ENCODE data around the gene C1orf159.
"Not testable (repeated sequence)": the region's sequence is repeated elsewhere in the genome, so short reads cannot be mapped to it uniquely, and the experiment has no call there.

Gene C1orf159

DNA sequence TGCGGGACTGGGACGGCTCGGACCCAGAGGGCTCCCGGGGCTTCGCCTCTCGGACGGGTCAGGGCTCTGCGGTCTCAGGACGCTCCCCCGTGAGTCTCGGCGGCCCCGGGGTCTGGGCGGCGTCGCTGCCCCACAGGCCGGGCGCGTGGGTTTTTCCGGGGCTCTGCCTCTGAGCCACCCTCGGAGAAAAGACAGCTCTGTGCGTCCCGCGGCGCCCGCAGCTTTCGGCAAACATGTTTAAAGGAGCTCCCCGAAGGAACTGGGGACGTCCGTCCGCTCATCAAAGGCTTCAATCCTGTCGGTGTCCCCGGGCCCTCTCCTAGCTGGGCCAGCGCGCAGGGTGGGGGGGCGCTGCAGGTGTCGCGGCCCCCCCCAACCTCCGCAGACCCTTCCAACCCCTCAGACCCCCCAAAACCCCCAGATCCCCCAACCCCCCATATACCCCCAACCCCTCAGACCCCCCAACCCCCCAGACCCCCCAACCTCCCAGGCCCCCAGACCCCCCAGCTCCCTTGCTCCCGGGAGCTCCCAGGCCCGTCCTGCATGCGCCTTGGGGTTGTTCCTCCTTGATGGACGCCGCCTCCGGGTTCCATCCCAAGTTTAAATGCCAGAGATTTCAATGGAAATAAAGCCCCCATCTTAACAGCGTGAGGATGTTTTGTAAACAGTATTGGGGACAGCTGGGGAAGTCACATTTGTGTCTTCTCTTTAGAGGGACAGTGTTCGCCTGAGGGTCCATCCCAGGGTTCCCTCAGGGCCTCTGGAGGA is 996 bp upstream of the C1orf159 start:
- DNase-seq = no peak

DNA sequence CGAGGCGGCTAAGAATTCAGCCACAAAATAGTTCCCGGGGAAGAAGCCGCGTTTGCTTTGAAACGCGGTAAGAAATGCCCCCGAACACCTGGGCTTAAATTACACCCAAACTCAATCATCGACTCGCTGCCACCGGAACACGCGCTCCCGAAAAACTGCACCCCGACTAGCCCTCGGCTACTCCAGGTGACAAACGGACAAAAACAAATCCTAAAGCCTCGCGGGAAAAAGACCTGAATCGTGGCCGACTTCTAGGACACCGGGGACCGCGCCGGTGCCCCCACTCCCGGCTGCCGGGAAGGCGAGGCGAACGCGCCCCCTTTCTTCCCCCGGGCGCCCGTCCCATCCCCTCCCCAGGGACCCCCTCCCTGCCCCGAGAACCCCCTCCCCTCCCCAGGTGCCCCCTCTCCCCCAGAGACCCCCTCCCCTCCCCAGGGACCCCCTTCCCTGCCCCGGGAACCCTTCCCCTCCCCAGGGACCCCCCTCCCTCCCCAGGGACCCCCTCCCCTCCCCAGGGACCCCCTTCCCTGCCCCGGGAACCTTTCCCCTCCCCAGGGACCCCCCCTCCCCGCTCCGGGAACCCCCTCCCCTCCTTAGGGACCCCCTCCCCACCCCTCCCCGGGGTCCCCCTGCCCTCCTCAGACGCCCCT is 628 bp downstream of the C1orf159 start:
- no peak for DNase-seq

DNA sequence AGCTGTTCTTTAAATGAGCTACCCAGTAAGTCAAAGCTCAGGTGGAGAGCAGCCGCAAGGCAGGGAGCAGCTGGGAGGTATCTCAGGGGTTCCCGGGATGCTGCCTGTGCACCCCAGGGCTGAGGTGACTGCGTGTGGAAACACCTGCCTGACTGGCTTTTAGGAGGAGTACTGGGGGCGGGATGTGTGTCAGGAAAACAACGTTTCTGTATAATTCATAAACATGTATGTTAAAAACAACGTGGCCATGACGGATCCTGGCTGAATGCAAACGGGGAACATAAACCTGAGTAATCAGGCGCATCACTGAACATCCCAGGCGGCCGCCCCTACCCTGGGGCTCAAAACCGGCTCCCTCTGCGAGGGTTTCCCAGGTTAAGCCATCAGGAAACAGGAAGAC is 1.5 kb downstream of the C1orf159 start:
- no peak for DNase-seq

DNA sequence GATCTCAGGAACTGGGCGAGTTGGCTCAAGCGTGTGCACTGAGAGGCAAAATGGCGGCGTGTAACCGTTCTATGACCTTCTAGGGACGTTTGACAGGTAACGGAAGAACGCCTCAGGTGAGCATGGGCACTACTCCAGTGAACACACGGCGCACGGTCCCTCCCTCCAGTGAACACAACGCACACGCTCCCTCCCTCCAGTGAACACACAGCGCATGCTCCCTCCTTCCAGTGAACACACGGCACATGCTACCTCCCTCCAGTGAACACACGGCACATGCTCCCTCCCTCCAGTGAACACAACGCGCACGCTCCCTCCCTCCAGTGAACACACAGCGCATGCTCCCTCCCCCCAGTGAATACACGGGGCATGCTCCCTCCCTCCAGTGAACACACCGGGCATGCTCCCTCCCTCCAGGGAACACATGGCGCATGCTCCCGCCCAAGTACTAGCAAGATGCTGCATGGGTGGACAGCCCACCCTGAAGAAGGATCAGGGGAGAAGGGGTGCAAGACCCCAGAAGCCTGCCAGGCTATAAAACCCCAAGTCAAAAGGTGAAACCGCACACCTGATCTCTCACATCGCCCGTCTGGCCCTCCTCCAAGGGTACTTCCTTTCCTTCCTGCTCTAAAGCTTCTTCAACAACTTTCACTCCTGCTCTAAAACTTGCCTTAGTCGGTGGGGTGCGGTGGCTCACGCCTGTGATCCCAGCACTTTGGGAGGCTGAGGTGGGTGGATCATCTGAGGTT is 3.5 kb downstream of the C1orf159 start:
- DNase-seq = no peak

DNA sequence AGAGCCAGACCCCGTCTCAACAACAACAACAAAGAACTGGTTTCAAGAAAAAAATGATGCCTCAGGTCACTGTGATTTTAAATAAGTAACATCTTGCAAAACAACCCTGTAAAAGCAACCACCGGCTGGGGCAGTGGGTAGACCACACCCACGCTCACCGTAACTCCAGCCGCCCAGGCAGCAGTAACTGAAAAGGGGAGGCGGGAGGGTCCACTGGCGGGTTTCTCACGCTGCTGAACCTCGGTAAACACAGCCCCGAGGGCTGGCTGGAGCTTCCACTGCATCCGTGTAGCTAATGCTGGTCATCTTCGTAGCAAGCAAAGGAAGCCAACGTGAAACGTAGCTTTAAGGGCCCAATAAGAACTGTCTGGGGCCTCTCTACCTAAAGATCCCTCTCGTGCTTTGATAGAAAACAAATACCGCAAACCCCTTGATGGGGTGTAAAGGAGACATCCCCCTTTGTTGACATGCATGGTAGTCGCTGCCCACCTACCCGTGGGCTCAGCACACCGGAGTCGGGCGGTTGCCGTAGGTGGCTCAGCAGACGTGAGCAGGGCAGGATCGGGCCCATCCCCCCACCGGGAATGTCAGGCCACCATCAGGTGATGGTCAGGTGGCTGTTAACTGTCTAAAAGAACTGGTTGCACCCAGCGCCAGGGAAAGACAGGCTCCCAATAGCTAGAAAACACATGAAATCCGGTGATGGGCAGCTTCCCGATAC is 4.2 kb downstream of the C1orf159 start:
- no peak for DNase-seq

DNA sequence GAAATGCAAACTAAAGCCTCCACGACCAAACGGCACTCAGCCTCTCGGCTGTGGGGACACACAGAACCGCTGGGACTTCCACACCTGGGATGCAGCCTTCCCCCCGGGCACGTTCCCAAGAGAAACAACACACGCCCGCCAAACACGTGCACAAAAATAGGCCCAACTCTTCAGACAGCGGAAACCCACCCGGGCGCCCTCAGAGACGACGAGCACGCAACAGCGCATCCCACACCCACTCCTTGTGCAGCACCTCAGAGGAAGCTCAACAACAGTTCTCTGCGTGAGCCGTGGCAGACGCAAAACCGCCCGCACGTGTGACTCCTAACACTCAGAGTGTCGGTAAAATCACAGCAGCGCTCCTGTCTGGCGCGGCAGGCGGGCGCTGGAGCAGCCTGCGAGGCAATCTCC is 5.3 kb downstream of the C1orf159 start:
- no peak for DNase-seq

DNA sequence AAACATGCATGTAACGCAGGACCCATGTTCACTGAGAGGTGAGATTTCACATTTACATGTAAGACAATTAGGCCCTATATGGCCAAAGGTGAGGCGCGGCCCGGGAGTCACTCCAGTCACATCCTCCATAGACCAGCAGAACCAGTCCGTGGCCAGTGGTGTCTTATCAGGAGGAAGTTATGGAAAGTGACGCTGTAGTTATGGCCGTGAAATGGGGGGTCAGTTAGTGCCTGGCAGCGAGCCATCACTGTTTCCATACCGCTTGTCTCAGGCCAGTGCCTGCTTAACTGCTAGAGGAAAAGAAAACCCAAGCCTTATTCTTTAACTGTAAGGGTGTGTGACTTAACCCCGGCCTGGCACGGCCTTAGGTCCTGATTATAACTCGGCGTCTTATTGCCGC is 6.1 kb downstream of the C1orf159 start:
- DNase-seq = no peak

DNA sequence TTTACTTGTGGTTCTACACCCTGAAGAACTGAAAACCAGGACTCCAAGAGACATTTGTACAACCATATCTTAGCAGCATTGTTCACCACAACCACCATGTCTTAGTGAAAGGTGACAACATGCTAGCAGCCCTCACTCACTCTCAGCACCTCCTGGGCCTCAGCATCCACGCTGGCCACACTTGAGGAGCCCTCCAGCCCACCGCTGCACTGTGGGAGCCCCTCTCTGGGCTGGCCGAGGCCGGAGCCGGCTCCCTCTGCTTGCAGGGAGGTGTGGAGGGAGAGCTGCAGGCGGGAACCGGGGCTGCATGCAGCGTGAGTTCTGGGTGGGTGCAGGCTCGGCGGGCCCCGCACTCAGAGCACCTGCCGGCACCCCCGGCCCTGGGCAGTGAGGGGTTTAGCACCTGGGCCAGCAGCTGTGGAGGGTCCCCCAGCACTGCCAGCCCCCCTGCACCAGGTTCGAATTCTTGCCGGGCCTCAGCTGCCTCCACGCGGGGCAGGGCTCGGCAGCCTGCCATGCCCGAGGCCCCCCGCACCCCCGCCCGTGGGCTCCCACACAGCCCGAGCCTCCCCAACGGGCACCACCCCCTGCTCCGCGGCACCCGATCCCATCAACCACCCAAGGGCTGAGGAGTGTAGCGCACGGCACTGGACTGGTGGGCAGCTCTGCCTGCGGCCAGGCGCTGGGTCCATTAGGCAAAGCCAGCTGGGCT is 9.2 kb downstream of the C1orf159 start:
- no peak for DNase-seq

DNA sequence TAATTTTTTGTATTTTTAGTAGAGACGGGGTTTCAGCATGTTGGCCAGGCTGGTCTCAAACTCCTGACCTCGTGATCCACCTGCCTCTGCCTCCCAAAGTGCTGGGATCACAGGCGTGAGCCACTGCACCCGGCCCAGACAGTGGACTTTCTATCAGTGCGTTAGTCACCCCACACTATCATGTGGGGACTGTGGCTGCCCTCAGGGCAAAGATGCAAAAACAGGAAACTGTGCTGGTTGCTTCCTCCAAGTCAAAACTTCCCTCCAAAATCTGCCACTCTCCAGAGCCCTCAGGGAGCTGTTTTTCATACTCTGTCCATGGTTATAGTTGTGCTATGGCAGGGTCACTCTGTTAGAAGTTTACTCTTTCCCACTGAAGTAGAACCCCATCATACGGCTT is 11.7 kb downstream of the C1orf159 start:
- DNase-seq = not testable (repeated sequence)

DNA sequence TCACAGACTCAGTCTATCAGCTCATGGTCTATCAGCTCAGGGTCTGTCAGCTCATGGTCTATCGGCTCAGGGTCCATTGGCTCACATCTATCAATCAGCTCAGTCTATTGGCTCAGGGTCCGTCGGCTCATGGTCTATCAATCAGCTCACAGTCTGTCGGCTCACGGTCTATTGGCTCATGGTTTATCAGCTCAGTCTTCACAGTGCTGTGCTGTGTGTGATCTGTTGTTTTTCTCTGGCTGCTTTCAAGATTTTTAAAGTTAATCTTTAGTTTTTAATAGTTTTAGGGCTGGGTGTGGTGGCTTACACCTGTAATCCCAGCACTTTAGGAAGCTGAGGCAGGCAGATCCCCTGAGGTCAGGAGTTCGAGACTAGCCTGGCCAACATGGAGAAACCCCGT is 14.4 kb downstream of the C1orf159 start:
- DNase-seq = no peak

DNA sequence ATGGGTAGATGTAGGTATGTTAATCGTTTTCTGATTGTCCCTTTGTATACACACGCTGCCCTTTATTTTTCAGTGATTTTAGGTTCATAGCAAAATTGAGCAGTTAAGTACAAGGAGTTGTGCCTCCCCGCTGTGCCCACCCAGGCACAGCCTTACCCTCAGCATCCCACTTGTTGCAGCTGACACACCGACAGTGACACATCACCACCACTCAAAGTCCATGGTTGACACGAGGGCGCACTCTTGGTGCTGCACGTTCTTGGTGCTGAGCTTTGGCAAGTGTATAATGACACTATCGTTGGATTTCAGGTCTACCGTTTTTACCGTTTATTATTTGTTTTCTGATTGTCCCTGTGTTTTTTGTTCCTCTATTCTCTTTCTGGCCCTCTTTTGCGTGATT is 15.6 kb downstream of the C1orf159 start:
- no peak for DNase-seq

DNA sequence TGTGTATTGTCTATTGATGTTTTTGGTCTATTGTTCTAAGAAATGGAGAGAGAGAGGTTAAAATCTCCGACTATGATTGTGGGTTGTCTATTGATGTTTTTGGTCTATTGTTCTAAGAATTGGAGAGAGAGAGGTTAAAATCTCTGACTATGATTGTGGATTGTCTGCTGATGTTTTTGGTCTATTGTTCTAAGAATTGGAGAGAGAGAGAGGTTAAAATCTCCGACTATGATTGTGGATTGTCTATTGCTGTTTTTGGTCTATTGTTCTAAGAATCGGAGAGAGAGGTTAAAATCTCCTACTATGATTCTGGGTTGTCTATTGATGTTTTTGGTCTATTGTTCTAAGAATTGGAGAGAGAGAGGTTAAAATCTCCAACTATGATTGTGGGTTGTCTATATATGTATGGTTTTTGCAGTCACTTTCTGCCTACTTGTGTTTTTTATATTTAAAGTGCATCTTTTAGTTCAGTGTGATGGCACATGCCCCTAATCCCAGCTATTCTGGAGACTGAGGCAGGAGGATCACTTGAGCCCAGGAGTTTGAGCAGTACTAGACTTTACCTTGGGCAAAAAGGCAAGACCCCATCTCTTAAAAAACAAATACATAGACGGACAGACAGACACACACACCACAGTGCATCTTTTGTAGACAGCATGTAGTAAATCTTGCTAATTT is 16.2 kb downstream of the C1orf159 start:
- no peak for DNase-seq

DNA sequence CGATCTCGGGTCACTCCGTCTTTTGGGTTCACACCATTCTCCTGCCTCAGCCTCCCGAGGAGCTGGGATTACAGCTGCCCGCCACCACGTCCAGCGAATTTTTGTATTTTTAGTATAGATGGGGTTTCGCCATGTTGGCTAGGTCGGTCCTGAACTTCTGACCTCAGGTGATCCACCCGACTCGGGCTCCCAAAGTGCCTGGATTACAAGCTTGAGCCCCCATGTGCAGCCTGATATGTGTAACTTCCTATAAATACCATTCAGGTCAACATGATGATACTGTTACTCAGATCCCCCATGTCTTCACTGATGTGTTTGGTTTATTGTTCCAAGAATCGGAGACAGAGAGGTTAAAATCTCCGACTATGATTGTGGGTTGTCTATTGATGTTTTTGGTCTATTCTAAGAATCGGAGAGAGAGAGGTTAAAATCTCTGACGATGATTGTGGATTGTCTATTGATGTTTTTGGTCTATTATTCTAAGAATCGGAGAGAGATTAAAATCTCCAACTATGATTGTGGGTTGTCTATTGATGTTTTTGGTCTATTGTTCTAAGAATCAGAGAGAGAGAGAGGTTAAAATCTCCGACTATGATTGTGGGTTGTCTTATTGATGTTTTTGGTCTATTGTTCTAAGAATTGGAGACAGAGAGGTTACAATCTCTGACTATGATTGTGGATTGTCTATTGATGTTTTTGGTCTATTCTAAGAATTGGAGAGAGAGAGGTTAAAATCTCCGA is 17.0 kb downstream of the C1orf159 start:
- no peak for DNase-seq

DNA sequence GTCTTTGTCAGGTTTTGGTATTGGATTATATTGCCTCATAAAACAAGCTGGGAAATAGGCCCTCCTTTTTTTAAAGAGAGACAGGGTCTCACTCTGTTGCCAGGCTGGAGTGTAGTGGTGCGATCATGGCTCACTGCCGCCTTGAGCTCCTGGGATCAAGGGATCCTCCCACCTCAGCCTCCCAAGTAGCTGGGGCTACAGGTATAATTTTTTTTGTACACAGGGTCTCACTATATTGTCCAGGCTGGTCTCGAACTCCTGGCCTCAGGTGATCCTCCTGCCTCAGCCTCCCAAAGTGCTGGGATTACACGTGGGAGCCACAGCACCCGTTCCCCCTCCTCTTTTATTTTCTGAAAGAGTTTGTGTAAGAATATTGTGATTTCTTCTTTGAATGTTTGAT is 19.8 kb downstream of the C1orf159 start:
- not testable (repeated sequence) for DNase-seq

DNA sequence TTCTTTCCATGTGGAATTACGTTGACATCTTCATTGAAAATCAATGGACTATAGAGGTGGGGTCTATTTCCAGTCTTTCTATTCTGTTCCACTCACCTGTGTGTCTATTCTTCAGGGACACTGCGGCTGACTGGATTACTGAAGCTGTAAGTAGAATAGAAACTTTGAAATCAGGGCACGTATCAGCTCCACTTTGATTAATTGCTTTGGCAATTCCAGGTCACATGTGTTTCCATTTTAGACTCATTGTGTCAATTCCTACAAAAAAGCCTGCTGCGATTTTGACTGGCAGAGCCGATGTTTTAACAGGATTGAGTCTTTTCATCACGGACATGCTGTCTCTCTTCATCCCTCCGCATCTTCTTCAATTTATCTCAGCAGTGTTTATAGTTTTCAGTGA is 20.9 kb downstream of the C1orf159 start:
- DNase-seq = no peak

DNA sequence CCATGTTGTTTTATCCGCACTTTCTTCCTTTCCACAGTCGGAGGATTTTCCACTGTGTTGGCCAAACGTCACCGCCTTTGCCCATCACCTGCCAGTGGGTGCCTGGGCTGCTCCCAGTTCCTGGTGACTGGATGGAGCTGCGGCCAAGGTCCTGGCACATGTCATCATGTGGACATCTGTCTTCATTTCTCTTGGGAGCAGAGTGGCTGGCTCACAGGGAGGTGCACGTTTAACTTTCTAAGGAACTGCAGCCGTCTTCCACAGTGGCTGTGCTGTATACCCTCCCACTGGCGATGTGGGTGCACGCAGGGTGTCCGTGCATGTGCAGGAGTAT is 22.3 kb downstream of the C1orf159 start:
- no peak for DNase-seq

DNA sequence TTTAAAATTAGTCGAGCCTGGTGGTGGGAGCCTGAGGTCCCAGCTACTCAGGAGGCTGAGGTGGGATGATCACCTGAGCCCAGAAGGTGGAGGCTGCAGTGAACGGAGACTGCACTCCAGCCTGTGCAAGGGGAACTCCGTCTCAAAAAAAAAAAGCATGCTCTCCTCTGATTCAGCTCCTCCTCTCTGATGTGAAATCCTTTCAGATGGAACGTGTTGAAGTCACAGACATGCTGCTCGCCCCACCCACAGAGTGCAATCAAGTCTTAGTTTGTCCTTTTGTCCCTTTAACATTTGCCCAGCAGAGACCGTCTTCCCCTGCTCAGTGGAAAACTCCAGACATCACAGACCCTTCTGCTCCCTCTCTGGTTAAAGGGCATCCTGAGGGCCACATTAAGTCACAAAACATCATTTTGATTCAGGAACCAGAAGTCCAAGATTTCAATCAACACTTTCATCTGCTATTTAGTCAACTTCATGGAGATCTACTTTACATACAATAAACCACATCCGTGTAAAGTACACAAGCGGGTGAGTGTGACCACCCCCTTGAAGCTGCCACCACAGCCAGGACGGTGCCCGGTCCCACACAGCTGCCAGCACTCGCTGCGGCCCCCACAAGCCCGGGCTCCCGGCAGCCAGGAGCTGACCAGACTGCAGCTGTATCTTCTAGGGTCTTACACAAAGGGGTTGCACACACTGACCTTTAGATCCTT is 22.8 kb downstream of the C1orf159 start:
- no peak for DNase-seq

DNA sequence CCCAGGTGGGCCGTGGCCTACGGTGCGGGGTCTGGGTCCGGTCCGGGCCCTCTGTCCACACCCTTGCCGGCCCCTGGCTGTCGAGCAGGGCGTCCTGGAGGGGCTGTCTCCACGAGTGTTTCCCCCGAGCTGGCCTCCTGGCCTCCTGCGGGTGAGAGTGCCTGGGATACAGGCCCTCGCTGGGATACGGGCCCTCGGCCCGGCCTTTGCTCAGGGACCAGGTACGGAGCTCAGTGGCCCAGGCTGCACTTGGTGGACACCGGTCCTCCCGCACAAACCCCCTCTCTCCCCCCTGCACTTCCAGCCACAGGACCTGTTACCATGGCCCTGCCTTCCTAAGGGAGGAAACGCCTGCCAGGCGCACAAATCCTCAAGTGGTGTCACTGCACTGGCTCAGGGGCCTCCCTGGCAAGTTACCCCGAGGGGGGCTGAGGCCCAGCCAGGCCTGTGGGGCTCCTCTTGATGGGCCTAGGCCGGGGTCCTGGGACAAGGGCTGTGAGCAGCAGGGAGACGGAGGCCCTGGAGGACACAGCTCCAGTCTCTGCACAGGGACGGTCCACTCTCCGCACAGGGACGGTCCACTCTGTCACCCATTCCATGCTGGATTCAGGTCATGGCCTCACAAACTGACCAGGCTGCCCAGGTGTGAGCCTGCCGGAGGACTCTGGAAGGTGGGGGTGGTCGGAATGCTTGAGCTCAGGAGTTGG is 23.6 kb downstream of the C1orf159 start:
- DNase-seq = no peak

DNA sequence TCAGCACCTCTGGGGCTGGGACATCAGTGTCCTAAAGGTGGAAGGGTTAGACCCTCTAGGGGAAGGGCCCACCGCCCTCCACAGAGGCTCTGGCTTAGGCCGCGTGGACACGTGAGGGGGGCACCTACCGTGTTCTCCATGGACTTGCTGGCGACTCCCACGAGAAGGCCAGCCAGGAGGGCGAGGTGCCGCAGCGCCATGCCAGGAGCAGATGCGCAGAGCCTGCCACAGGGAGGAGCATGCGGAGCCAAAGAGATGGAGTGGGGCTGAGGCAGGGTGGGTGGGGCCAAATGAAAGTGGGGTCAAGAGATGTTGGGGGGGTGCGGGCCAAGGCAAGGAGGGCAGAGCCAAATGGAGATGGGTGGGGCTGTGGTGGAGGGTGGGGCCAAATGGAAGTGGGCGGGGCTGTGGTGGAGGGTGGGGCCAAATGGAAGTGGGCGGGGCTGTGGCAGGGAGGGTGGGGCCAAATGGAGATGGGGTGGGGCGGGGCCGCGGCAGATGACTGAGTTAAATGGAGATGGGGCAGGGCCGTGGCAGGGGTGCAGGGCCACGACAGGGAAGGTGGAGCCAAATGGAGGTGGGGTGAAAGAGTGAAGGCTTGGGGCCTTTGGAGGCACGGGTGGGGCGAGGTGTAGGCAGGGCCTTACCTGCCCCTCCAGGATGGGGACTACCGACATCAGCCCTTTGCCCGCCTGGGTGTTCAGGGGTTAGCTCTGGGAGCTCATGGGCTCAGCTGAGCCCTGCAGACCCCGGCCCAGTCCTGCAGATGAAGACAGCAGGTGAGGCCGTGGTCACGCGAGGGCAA is 24.3 kb downstream of the C1orf159 start:
- DNase-seq = no peak
